ENCODE measurements around the gene ZNF479. TPM values are rescaled to one million over a fixed set of nuclear protein-coding genes. Genes with fewer than 3 reads are reported as not detected.
"Not testable (repeated sequence)": the region's sequence is repeated elsewhere in the genome, so short reads cannot be mapped to it uniquely, and the experiment has no call there.

Gene ZNF479
- total RNA-seq, result not detected in 2 replicates

- DNase-seq (ENCODE audit: low read depth in 2 of 2), result not testable (repeated sequence)
Measured at GRCh38 chr7:57132336-57132735, at the start of gene ZNF479. TSS of gene ZNF479 (minus strand) at chr7:57132436. CDS start at chr7:57132324, 112 bp downstream.

- no peak for DNase-seq (ENCODE audit: low read depth in 2 of 2)
Measured at GRCh38 chr7:57182031-57182430, 49.8 kb upstream of the ZNF479 start.

GRCh38 chr7:57181281-57181680, 49.0 kb upstream of the ZNF479 start:
- no peak for DNase-seq (ENCODE audit: low read depth in 2 of 2)

GRCh38 chr7:57179776-57180415, 47.7 kb upstream of the ZNF479 start:
- DNase-seq (ENCODE audit: low read depth in 2 of 2), result no peak

- DNase-seq (ENCODE audit: low read depth in 2 of 2), result no peak
Measured at GRCh38 chr7:57178768-57179139, 46.5 kb upstream of the ZNF479 start.

GRCh38 chr7:57177856-57178767, 45.9 kb upstream of the ZNF479 start:
- DNase-seq (ENCODE audit: low read depth in 2 of 2), result no peak

GRCh38 chr7:57176928-57177635, 44.8 kb upstream of the ZNF479 start:
- no peak for DNase-seq (ENCODE audit: low read depth in 2 of 2)

- no peak for DNase-seq (ENCODE audit: low read depth in 2 of 2)
Measured at GRCh38 chr7:57165285-57165899, 33.2 kb upstream of the ZNF479 start.

- not testable (repeated sequence) for DNase-seq (ENCODE audit: low read depth in 2 of 2)
Measured at GRCh38 chr7:57120123-57120784, 12.0 kb downstream of the ZNF479 start.

Data from lung microvascular endothelial cell (primary cell).